22Rv1 (cell line): Measurements from ENCODE around the gene MAML1.

Source experiments
- ZFX ChIP-seq: fragments of 450-650 bp; IDR thresholded peaks from 2 replicates; pipeline ENCODE4 v1.6.1; 2017; ENCODE audit warnings: antibody characterized with exemption, borderline replicate concordance
- TF ChIP-seq, protein P1 (sequence below): fragments of 450-650 bp; IDR thresholded peaks from 2 replicates; pipeline ENCODE4 v1.5.1; 2017; ENCODE audit warnings: mild to moderate bottlenecking

- TF ChIP-seq, protein P1, sequence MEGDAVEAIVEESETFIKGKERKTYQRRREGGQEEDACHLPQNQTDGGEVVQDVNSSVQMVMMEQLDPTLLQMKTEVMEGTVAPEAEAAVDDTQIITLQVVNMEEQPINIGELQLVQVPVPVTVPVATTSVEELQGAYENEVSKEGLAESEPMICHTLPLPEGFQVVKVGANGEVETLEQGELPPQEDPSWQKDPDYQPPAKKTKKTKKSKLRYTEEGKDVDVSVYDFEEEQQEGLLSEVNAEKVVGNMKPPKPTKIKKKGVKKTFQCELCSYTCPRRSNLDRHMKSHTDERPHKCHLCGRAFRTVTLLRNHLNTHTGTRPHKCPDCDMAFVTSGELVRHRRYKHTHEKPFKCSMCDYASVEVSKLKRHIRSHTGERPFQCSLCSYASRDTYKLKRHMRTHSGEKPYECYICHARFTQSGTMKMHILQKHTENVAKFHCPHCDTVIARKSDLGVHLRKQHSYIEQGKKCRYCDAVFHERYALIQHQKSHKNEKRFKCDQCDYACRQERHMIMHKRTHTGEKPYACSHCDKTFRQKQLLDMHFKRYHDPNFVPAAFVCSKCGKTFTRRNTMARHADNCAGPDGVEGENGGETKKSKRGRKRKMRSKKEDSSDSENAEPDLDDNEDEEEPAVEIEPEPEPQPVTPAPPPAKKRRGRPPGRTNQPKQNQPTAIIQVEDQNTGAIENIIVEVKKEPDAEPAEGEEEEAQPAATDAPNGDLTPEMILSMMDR, result no peak
- no peak for TF ChIP-seq ZFX
These were observed 73.1 kb downstream of the MAML1 start for GRCh38 chr5:179805529-179806249.
